Globus pallidus (tissue), 1 donor: Measurements from ENCODE around the gene SLC39A6.
A peak's percentile ranks its signal among the peaks of the same experiment; 100 is the strongest.
"Not testable (repeated sequence)": the region's sequence is repeated elsewhere in the genome, so short reads cannot be mapped to it uniquely, and the experiment has no call there.

Experiments used
- DNase-seq: peaks from one replicate; pipeline ENCODE4 v3.0.0-alpha.2; 2015; ENCODE audit warnings: low spot score

Gene SLC39A6

GRCh38 chr18:36135264-36135663 is 6.1 kb upstream of the SLC39A6 start:
- DNase-seq, result no peak

DNA sequence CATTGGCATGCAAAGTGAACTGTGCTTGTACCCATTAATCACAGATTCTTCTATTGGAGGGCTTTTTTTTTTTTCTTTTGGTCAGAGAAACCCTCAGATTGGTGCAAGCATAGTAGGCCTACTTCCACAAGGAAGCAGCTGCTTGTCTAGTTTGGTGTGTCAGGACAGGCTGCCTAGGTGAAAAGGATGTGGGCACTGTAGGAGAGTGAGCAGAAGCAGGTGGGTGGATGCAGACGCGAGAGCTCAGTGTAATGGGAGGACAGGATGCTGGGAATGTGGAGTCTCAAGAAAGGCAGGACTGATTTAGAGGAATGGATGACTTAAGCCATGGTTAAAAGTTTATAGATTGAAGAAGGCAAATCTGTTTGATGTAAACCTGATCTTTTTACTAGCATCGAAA is 3.6 kb upstream of the SLC39A6 start:
- DNase-seq, result no peak

DNA sequence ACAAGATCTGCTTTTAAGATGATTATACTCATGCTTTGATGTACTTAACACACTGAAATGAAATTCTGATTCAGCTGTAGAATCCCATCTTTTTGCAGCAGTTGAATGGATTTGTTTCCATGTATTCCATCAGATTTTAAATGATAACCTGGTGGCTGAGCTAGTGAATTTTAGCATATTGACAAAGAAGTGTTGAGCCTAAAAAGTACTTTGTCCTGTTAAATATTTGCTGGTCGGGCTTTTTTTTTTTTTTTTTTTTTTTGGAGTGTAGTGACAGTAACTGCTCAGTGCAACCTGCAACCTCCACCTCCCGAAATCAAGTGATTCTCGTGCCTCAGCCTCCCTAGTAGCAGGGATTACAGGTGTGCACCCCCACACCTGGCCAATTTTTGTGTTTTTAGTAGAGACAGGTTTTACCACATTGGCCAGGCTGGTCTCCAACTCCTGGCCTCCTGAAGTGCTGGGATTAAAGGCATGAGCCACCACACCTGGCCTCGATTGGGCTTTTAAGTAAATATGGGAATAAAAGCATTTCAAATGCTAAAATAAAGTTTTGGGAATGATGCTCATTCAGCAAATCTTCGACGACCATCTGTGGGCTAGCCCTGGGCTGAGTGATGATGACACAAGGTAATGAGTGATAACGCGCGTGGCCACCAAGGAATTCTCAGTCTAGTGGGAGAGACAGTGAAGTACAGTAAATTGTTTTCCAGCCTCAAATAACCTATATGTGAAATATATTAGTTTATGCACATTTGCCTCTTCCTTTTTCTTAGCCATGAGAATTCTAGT is 2.7 kb upstream of the SLC39A6 start:
- no peak for DNase-seq

- no peak for DNase-seq
Measured at GRCh38 chr18:36130883-36131653, 1.9 kb upstream of the SLC39A6 start.

- DNase-seq, result no peak
Measured at GRCh38 chr18:36130039-36130831, 1.1 kb upstream of the SLC39A6 start.

GRCh38 chr18:36128907-36129299 is 237 bp downstream of the SLC39A6 start:
- no peak for DNase-seq

- DNase-seq, result peak; percentile 24
Measured at GRCh38 chr18:36128530-36128870, 640 bp downstream of the SLC39A6 start.

GRCh38 chr18:36127836-36128529 is 1.2 kb downstream of the SLC39A6 start:
- no peak for DNase-seq

GRCh38 chr18:36126668-36127067 is 2.5 kb downstream of the SLC39A6 start:
- no peak for DNase-seq

- DNase-seq, result no peak
Measured at GRCh38 chr18:36124841-36125240, 4.3 kb downstream of the SLC39A6 start.

- DNase-seq, result no peak
Measured at GRCh38 chr18:36120297-36120696, 8.8 kb downstream of the SLC39A6 start.

DNA sequence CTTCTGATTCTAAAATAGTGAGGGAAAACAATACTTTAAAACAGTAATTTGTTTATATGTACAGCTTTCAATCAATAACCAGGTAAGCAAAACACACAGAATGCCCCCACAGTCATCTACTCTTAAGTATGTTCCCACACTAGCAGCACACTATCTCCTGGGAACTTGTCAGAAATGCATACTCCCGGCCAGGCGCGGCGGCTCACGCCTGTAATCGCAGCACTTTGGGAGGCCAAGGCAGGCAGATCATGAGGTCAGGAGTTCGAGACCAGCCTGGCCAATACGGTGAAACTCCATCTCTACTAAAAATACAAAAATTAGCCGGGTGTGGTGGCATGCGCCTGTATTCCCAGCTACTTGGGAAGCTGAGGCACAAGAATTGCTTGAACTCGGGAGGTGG is 12.4 kb downstream of the SLC39A6 start:
- not testable (repeated sequence) for DNase-seq

DNA sequence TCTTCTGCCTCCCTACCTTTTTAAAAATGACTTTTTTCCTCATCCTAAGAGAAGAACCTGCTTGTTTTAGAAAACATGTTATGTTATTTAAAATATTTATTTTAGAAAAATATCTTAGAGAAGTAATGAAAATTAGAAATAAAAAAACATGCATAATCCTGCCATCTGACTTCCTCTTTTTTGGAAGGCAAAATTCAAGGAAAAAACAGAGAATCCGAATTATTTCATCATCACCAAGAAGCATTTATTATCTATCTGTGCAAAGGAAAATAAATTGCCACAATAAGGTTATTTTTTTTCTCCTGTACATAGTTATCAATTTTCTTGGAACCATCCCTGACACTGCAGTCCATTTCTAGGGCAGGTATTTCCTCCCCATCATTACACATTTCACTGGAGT is 14.4 kb downstream of the SLC39A6 start:
- no peak for DNase-seq

- no peak for DNase-seq
Measured at GRCh38 chr18:36114251-36114650, 14.9 kb downstream of the SLC39A6 start.

GRCh38 chr18:36112302-36112701 is 16.8 kb downstream of the SLC39A6 start:
- DNase-seq, result no peak

- no peak for DNase-seq
Measured at GRCh38 chr18:36109737-36110136, 19.4 kb downstream of the SLC39A6 start.

GRCh38 chr18:36108601-36109000 is 20.5 kb downstream of the SLC39A6 start:
- no peak for DNase-seq

DNA sequence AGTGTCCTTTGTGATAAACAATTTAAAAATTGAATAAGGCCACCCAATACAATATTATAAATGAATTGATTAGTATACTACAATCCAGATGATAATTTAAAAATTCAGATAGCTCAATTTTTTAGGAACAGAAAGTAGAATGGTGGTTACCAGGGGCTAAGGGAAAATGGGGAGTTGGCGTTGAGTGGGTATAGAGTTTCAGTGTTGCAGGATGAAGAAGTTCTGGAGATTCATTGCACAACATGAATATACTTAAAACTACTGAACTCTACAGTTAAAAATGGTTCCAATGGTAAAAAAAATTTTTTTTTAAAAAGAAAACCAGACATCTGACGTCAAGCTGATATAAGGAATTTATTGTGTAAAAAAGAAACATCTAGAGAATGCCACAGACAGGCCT is 20.9 kb downstream of the SLC39A6 start:
- no peak for DNase-seq

DNA sequence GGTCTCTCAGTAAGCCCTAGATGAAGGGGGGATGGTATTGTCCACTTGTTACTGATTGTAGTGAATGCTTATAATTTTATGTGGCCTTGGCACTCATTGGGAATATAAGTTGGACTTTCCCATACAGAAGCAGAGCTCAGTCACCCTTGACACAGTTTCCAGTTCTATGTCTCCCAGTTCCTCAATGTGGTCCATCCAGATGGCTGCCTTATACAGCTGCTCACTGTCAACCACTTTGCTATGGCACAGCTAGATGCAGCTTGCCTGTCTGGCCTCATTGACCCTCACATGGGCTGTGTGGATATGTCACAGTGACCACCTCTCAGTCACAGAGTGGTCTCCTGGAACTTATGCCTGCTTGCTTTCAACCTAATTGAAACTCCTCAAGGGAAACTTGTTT is 21.7 kb downstream of the SLC39A6 start:
- DNase-seq, result no peak

- no peak for DNase-seq
Measured at GRCh38 chr18:36104749-36105148, 24.4 kb downstream of the SLC39A6 start.

- no peak for DNase-seq
Measured at GRCh38 chr18:36101943-36102342, 27.2 kb downstream of the SLC39A6 start.

- no peak for DNase-seq
Measured at GRCh38 chr18:36099311-36099710, 29.8 kb downstream of the SLC39A6 start.
